GM18868 (cell line): Measurements from ENCODE around the gene ANO10.
"Not testable (repeated sequence)": the region's sequence is repeated elsewhere in the genome, so short reads cannot be mapped to it uniquely, and the experiment has no call there.

Experiments
- ATAC-seq: cut with Tn5 transposase; IDR thresholded peaks from one replicate; pipeline ENCODE4 v1.9.1; 2021; ENCODE audit warnings: mild to moderate bottlenecking, moderate library complexity; ENCODE audit not compliant: unreplicated experiment

Gene ANO10

DNA sequence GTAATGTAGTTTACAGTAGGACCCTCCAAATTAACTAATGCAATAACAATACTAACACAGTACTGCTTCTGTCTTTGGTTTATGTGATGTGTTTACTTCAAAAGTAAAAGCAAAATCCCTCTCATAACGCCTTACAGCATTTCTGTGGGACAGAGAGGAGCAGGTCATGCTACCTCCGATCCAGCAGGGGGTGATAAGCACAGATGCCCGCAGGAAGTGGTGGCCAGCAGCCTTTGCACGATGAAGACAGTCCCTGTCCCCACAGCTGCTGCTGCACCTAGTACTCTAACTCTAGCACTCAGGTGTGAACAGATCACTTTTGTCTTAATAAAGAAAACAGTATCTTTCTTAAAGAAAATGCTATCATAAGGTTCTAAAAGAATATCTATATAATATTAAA is 38.3 kb downstream of the ANO10 start:
- ATAC-seq = no peak

DNA sequence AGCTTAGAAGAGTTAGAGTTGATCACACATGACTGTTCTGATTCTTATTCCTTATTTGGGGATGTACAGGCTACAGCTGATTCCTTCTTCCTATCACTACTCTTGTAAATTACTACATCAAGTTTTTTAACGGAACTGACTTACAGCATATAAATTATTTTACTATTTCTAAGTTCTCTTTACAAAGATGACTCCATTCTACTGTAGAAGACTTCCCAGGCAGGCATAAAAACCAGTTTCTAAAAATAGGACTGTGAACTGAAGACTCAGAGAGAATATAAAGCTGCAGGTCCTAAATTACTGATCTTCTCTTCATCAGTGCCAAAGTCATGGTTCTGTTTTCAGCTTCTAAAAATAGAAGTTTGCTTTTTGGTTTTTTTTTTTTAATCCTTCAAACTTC is 38.9 kb downstream of the ANO10 start:
- ATAC-seq = no peak

DNA sequence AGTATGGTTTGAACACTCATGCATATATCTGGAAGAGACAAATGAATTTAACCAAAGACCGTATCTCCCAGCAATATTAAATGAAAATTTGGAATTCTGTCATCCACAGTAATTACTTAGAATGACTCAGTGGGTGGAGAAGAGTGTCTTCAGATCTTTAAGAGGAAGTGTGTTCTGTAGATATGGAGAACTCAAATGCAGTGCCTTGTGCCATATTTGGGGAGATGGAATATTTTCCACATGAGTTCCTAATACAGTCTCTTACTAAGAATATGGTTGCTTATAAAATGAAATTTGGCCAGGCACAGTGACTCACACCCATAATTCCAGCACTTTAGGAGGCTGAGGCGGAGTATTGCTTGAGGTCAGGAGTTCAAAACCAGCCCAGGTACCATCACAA is 40.5 kb downstream of the ANO10 start:
- ATAC-seq = no peak

DNA sequence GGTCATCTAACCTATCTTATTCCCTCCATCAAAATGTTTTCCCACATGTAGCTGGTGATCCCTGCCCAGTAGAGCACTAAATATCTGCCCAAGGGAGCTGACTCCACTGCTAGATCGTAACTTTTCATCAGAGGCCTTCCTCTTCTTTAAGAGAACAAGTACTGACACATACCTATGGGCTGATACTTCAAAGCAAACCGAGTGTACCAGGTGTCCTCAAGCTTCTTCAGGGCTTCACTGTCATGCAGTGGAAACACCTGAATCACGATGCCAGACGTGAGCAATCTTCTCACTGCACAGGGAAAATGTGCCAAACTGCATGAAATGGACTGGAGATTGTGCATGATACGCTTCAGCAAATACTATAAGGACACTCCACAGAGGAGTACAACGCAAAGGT is 41.6 kb downstream of the ANO10 start:
- no peak for ATAC-seq

DNA sequence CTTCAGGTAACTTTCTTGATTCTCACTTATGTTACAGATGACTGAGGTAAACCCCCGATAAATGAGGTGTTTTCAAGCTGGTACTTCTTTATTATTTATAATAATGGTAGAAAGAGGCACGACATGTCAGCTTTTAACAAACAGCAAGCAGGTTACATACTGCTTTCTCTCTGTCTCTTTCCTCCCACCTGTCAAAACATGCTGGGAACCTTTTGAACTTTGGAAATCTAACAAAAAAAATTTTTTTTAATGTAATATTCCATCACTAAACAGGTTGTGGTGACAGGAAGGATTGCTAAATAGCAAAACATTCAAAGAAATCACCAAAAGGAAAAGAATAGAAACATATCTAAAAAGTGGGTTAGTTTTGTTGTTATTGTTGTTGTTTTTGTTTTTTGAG is 48.2 kb downstream of the ANO10 start:
- no peak for ATAC-seq

DNA sequence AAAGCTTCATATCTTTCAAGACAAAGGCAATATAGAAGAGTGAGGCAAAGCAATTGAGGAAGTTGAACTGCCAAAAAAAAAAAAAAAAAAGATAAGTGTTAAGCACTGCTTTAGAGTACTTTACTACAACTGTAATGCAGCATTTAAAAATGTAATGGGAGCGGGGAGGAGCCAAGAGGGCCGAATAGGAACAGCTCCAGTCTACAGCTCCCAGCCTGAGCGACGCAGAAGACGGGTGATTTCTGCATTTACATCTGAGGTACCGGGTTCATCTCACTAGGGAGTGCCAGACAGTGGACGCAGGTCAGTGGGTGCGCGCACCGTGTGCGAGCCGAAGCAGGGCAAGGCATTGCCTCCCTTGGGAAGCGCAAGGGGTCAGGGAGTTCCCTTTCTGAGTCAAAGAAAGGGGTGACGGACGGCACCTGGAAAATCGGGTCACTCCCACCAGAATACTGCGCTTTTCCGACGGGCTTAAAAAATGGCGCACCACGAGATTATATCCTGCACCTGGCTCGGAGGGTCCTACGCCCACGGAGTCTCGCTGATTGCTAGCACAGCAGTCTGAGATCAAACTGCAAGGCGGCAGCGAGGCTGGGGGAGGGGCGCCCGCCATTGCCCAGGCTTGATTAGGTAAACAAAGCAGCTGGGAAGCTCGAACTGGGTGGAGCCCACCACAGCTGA is 56.0 kb downstream of the ANO10 start:
- ATAC-seq = not testable (repeated sequence)

DNA sequence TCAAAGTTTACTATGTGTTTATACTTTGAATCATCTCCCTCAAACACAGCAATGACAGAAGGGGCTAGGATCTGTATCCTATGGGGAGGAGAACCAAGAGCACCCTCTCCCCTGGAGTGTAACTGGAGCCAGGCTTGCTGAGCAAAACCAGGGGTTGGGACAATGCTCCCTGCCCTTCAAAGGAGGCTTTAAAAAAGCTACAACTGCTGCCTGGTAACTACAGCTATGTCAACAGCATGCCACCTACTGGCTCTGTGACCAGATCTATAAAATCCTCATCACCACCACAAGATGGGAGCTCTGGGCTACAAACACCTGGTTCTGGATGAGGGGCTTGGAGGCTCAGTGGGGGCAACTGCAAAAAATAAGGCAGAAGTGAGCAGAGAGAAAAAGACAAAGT is 61.9 kb downstream of the ANO10 start:
- no peak for ATAC-seq

DNA sequence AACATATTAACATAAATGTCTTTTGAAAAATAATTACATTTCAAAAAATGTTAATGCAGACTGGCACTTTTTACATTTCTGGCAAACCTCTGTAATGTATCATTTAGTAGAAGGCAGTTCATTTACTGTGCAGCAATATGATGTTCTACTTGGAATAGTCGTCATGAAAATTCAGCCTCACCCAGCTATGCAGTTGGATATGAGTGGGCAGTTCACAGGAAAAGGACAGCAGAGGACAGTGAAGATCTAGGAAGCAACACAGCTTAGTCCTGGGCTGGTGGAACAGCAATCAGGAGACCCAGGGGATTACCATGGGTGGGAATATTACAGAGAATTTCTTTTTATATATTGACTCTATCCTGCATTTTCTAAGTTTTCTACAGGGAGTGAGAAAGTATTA is 63.6 kb downstream of the ANO10 start:
- ATAC-seq = no peak

DNA sequence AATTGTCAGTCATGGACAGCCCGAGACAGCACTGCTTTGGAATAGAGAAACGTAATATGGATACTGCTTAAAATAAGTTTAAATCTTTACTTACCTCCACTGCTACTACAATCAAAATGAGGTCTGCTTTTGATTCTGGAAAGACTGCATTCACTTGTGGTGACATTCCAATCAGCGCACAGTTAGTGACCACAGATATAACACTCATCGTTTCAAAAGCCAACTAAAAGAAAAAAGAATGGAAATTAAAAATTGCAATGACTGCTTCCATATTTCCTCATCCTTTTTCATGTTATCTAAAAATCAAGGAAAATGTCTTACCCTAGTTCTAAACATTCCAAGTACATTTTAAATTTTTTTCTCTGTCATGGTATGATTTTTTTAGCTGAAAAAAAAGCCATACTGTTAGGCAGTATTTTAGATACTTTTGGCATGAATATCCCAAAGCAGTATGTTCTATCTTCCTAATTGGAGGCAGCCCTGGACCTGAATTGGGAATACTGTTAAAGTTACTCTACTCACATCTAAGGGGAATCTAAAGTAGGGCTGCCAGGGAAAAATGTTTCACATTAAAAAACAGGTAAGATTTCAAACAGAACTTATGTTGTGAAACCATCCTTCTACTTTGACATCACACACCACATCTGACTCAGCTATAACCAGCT is 72.1 kb downstream of the ANO10 start:
- ATAC-seq = no peak

DNA sequence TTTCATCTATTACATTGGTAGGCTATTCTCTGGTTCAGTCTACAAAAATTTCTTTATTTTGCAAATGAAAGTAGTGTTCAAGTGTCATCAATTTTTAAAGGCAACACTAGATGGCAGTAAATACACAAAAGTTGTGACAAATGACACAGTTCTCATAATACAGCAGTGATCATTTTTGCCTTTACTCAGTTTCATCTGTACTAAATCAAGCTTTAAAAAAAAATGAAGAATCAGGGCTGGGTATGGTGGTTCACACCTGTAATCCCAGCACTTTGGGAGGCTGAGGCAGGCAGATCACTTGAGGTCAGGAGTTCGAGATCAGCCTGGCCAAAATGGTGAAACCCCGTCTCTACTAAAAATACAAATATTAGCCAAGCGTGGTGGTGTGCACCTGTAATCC is 77.5 kb downstream of the ANO10 start:
- not testable (repeated sequence) for ATAC-seq

DNA sequence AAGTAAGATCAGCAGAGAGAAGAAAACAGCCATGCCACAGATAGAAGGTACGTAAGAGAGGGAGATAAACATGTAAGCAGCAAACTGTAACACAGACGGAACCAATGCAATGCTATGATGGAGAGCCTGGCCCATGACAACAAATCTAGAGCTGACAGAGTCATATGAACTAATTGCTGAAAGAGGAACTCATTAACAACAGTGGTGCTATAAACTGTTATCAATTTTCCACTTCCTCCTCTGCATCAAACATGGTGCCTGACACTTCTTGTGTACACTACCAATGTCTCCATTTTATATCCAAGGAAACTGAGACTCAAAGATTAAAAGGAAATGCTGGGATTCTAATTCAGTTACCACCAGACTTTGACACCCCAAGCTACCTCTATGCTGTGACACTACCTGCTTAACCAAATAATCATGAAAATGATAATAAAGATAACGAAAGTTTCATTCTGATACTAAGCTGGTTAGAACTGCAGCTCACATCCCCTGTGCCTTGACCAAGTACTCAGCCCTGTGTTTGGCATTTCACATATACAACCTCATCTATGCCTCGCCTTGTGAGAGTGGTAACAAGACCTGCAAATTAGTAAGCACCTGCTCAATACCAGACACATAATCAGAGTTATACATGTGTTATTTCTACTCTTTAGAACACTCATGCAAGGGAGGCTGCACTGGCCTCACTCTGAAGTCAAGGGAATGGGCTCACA is 79.3 kb downstream of the ANO10 start:
- no peak for ATAC-seq

DNA sequence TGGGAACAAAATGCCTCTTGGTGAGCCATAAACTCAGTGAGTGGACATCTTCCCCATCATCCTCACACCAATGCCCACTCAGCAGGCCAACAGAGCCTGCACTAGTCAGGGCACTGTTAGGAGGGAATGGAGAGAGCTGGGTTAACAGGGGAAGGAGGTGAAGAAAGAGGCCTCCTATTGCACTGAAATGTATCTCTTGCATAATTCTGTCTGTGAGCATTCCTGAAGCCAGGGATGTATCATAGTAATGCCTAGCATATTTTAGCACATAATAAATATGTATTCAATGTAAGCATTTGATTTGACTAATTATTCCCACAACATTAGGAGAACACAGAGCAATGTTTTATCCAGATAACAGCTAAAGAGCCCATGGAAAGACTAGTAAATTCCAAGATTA is 81.2 kb downstream of the ANO10 start:
- ATAC-seq = no peak

DNA sequence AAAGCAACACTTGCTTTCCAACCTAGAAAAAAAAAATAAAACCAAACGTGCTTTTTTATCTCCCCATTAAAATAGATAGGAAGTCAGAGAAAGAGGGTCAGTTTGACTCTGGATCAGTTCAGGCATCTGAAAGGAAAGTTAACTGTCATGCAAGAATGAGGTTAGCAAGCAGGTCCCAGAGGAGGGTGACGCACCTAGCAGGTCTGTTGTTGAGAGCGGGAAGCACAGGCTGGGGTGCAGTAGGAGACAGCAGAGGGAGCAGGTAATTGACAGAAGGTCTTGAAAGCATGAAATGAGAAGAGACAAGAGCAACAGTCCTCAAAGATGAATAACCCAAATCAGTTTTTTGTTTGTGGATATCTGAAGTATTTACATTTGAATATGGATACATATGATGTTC is 82.5 kb downstream of the ANO10 start:
- ATAC-seq = no peak

DNA sequence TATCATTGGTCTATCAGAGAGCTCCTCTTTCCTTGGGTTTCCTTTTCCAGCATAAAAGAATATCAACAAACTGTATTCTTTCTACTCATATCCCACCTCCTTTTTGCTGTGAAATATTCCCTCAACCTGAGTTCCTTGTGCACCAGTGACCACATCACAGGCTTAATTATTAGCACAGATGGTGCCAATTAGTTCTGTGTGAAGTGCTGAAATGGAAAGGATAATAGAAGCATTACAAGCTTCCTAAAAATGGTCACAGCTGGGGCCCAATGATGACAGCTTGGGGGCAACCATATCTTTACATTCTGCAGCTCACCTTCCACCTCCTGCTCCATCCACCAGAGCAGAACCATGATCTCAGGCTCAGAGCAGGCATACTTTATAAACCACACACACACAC is 84.6 kb downstream of the ANO10 start:
- ATAC-seq = no peak

DNA sequence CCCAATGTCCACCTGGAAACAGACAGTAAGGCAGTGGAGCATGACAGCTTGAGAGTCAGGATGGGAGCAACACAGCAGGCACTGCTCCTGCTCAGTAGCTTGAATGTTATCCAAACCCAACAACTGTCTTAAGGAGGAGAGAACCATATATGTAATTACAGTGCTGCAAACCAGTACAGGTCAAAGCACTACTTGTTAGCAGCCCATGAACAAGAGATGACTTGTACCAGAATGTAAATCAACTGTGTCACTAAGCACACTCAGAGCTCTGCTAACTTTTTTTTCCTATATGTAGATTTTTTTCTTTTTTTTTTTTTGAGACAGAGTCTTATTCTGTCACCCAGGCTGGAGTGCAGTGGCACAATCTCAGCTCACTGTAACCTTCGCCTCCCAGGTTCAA is 87.1 kb downstream of the ANO10 start:
- ATAC-seq = no peak

DNA sequence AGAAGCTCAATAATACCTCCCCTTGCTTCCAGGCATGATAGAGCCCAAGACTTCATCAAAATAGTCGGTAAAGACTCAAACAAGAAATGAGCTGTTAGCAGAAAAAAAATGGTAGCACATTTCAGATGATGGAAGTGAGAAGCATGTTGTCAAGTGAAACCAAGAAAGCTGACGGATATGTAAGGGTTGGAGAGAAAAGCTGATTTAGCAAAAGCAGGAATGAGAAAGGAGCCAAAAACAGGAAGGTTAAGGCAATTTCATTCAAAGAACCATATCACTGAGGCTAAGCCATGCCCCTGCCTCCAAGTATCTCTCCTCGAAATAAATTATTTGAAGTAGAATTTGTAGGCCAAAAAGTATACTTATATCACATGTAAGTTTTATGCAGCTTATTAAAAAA is 88.8 kb downstream of the ANO10 start:
- ATAC-seq = no peak

DNA sequence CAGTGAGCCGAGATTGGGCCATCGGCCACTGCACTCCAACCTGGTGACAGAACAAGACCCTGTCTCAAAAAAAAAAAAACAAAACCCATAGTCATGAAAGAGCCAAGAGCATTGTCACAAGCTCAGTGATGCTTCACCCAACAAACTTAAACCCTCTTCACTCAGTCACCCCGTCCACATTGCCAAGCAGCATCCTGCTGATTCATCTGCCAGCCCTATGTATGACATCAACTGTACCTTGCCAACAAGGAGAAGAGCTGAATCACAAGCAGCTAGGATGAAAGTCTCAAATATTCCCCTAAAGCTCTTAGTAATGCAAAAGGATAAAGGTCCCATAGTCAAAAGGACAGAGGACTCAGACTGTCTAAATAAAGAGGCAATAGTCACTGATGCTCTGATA is 90.0 kb downstream of the ANO10 start:
- no peak for ATAC-seq

DNA sequence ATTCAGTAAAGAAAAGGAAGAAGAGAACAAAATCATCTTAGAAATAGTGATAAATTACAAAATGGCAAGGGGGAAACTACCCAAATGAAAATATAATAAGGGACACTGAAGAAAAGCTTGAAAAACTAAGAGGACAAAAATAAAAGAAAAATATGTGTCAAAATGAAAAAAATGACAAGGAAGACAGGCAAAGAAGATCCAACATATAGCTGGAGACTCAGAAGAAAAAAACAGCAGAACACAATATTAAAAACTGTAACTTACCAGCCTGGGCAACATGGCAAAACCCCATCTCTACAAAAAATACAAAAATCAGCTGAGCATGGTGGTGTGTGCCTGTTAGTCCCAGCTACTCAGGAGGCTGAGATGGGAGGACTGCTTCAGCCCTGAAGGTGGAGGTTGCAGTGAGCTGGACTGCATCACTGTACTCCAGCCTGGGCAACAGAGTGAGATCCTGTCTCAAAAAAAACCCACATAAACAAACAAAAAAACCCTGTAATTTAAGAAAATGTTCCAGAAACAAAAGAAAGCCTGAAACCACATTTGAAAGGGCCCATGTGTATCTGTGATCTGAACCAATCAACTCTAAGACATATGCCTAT is 93.2 kb downstream of the ANO10 start:
- no peak for ATAC-seq

DNA sequence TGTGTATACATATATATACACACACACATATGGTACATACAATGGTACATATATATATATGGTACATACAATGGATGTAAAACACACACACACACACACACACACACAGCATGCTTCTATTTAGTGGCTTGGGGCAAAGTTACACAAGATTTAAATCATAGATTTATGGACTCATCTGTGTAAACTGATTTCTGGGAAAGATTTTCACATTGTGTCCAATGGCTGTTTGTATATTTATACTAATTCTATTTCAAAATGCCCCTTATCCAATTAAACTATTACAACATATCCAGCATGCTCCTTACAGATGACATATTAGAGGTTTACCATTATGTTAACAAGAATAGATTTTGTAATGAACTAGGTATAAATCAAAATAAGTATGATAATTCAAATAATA is 94.9 kb downstream of the ANO10 start:
- ATAC-seq = no peak

DNA sequence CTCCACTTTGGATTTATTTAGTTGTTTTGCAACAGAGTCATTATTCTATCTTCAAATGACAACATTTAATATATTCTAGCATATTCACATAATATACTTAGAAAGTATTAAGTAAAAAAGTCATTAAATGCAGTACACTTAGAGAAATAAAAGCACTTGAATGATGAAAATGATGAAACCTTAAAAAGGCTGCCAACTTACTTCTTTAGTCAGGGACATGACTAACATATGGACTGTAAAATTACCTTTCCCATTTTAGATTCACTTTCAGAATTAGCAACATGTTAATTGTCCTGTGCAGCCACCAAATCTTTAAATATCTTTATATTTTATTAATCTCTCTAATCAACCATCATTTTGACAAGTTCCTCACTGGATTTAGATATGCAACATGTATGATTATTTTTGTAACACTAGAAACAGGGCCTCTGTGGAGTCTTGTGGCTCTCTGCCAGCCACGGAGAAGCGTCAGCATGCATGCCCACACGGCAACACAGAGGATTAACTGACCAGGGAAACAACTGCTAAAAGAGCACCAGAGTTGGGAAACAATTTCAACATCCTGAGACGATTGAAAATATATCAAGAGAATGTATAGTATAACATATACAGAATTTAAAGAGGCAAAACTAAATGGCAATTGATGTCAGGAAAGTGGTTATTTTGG is 95.7 kb downstream of the ANO10 start:
- no peak for ATAC-seq

DNA sequence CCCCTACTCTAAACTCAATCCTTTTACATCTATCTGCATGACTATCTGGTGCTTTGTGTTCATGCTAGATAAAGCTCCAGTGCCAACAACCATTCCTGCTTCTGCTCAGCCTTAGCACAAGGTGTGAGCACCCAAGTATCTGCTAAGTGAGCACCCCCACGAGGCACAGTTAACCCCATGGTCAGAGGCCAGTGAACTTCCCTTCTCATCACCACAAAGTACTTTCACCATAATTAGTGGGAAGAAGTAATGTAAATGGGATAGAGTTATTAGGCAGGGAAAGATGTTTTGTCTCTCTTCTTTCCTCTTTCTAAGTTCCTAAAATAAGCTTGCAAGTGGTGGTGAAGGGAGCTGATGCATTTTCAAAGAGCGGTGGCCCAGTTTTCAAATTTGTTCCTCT is 96.4 kb downstream of the ANO10 start:
- ATAC-seq = no peak
